HCT116 (cell line): Measurements from ENCODE around the gene FGFRL1.

Experiments used
- CBX3 ChIP-seq: IDR thresholded peaks from 2 replicates; pipeline ENCODE4 v1.6.1; 2012; ENCODE audit warnings: low read depth
- ELF1 ChIP-seq: IDR thresholded peaks from 2 replicates; pipeline ENCODE4 v1.6.1; 2012; ENCODE audit warnings: low read depth, borderline replicate concordance
- EZH2 ChIP-seq: fragments of 200-600 bp; sonication (generic); IDR thresholded peaks from 2 replicates; pipeline ENCODE4 v1.6.1; 2017; ENCODE audit warnings: antibody characterized with exemption, mixed run types
- EZH2phosphoT487 ChIP-seq: fragments of 200-600 bp; IDR thresholded peaks from 2 replicates; pipeline ENCODE4 v1.6.1; 2018; ENCODE audit warnings: antibody characterized with exemption, borderline replicate concordance
- POLR2A ChIP-seq: IDR thresholded peaks from 2 replicates; pipeline ENCODE4 v1.7.0; 2011; ENCODE audit warnings: borderline replicate concordance; ENCODE audit not compliant: insufficient read depth, insufficient read length; ENCODE audit errors: extremely low read depth
- POLR2AphosphoS5 ChIP-seq: IDR thresholded peaks from 2 replicates; pipeline ENCODE4 v1.6.1; 2011; ENCODE audit warnings: mild to moderate bottlenecking, low read depth, low read length, moderate library complexity
- RAD21 ChIP-seq: IDR thresholded peaks from 2 replicates; pipeline ENCODE4 v1.6.1; 2012; ENCODE audit warnings: low read depth, mild to moderate bottlenecking
- ZNF274 ChIP-seq: fragments of 200-500 bp; sonication (Bioruptor generic); IDR thresholded peaks from 2 replicates; pipeline ENCODE4 v1.6.1; 2014; ENCODE audit warnings: mild to moderate bottlenecking, low read depth, low read length, inconsistent platforms
- TF ChIP-seq, protein P1 (sequence below), 3 experiments: fragments of 200-600 bp in 1 of 3; sonication (generic) in 1 of 3; IDR thresholded peaks in 2 of 3; conservative IDR thresholded peaks in 1 of 3; 2 replicates each; pipeline ENCODE4 v1.5.1; 2012 to 2017; ENCODE audit warnings: low read depth in 2 of 3, low read length in 2 of 3, antibody characterized with exemption in 1 of 3, borderline replicate concordance in 1 of 3, control low read depth in 1 of 3, mild to moderate bottlenecking in 1 of 3, mixed read lengths in 1 of 3, mixed run types in 1 of 3, moderate library complexity in 1 of 3; ENCODE audit not compliant: insufficient read depth in 1 of 3
- TF ChIP-seq, protein P2 (sequence below): IDR thresholded peaks from 2 replicates; pipeline ENCODE4 v1.6.1; 2012; ENCODE audit warnings: low read depth

DNA sequence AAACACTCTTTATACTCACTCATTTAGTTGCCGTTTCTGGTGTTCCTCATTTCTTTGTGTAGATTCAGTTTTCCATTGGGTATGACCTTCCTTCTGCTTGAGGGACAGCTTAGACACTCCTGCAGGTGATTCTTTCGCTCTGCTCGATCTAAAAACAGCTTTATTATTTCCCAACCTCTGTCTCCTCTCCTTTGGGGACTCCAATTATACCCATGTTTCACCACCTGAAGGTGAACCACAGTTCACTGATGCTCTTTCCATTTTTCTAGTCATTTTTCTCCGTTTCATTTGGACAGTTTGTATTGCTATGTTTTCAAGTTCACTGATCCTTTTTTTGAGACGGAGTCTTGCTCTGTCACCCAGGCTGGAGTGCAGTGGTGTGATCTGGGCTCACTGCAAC, 4.6 kb upstream of the FGFRL1 start:
- TF ChIP-seq EZH2 = no peak
- TF ChIP-seq ZNF274 = no peak
- TF ChIP-seq, protein P1, sequence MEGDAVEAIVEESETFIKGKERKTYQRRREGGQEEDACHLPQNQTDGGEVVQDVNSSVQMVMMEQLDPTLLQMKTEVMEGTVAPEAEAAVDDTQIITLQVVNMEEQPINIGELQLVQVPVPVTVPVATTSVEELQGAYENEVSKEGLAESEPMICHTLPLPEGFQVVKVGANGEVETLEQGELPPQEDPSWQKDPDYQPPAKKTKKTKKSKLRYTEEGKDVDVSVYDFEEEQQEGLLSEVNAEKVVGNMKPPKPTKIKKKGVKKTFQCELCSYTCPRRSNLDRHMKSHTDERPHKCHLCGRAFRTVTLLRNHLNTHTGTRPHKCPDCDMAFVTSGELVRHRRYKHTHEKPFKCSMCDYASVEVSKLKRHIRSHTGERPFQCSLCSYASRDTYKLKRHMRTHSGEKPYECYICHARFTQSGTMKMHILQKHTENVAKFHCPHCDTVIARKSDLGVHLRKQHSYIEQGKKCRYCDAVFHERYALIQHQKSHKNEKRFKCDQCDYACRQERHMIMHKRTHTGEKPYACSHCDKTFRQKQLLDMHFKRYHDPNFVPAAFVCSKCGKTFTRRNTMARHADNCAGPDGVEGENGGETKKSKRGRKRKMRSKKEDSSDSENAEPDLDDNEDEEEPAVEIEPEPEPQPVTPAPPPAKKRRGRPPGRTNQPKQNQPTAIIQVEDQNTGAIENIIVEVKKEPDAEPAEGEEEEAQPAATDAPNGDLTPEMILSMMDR (IDR thresholded peaks at IDR 0.05 in 2 of 3, conservative IDR thresholded peaks at IDR 0.05 in 1 of 3; ENCODE audit: borderline replicate concordance in 1 of 3, insufficient read depth in 1 of 3, low read depth in 2 of 3, low read length in 2 of 3) = no peak
- no peak for TF ChIP-seq ELF1
- no peak for TF ChIP-seq RAD21
- no peak for TF ChIP-seq POLR2AphosphoS5
- no peak for TF ChIP-seq EZH2phosphoT487
- TF ChIP-seq, protein P2, sequence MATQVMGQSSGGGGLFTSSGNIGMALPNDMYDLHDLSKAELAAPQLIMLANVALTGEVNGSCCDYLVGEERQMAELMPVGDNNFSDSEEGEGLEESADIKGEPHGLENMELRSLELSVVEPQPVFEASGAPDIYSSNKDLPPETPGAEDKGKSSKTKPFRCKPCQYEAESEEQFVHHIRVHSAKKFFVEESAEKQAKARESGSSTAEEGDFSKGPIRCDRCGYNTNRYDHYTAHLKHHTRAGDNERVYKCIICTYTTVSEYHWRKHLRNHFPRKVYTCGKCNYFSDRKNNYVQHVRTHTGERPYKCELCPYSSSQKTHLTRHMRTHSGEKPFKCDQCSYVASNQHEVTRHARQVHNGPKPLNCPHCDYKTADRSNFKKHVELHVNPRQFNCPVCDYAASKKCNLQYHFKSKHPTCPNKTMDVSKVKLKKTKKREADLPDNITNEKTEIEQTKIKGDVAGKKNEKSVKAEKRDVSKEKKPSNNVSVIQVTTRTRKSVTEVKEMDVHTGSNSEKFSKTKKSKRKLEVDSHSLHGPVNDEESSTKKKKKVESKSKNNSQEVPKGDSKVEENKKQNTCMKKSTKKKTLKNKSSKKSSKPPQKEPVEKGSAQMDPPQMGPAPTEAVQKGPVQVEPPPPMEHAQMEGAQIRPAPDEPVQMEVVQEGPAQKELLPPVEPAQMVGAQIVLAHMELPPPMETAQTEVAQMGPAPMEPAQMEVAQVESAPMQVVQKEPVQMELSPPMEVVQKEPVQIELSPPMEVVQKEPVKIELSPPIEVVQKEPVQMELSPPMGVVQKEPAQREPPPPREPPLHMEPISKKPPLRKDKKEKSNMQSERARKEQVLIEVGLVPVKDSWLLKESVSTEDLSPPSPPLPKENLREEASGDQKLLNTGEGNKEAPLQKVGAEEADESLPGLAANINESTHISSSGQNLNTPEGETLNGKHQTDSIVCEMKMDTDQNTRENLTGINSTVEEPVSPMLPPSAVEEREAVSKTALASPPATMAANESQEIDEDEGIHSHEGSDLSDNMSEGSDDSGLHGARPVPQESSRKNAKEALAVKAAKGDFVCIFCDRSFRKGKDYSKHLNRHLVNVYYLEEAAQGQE = no peak
- no peak for TF ChIP-seq CBX3
- TF ChIP-seq POLR2A = no peak
